Fibroblast of lung (primary cell): Measurements from ENCODE around the gene MAP3K1. TPM values are rescaled to one million over a fixed set of nuclear protein-coding genes. Genes with fewer than 3 reads are reported as not detected.

ENCODE experiments used
- DNase-seq, 2 donors: peaks; one replicate each; pipeline versions ENCODE4 v3.0.0 to v3.0.0-alpha.2; 2010; ENCODE audit warnings: low read depth in 2 of 2
- H2AFZ ChIP-seq: 2 replicates; pipeline ENCODE4 v1.5.1; 2012; ENCODE audit warnings: low read length, control low read depth, inconsistent platforms
- H3K27ac ChIP-seq: 2 replicates; pipeline ENCODE4 v1.5.1; 2011; ENCODE audit warnings: low read length, control low read depth; ENCODE audit not compliant: insufficient read depth
- H3K27me3 ChIP-seq: 2 replicates; pipeline ENCODE4 v1.5.1; 2011; ENCODE audit warnings: mild to moderate bottlenecking, low read length; ENCODE audit not compliant: control insufficient read depth, insufficient read depth
- H3K36me3 ChIP-seq: 2 replicates; pipeline ENCODE4 v1.5.1; 2011; ENCODE audit warnings: low read length; ENCODE audit not compliant: control insufficient read depth, insufficient read depth
- H3K4me1 ChIP-seq: 2 replicates; pipeline ENCODE4 v1.5.1; 2011; ENCODE audit warnings: low read length; ENCODE audit not compliant: control insufficient read depth, insufficient read depth; ENCODE audit errors: extremely low read depth
- H3K4me2 ChIP-seq: 2 replicates; pipeline ENCODE4 v1.5.1; 2011; ENCODE audit warnings: low read length, control low read depth; ENCODE audit not compliant: insufficient read depth; ENCODE audit errors: extremely low read depth
- H3K4me3 ChIP-seq, 4 experiments: fragments of 200-600 bp in 1 of 4; sonication (generic) in 1 of 4; replicated peaks in 1 of 4; 2 replicates each; pipeline ENCODE4 v1.5.1; 2011 to 2016; ENCODE audit warnings: low read length in 4 of 4, low read depth in 3 of 4, mild to moderate bottlenecking in 3 of 4, control low read depth in 2 of 4, inconsistent platforms in 1 of 4, mixed read lengths in 1 of 4; ENCODE audit not compliant: insufficient read depth in 1 of 4; ENCODE audit errors: control extremely low read depth in 1 of 4
- H3K79me2 ChIP-seq: 2 replicates; pipeline ENCODE4 v1.5.1; 2012; ENCODE audit warnings: mild to moderate bottlenecking, low read length, inconsistent platforms; ENCODE audit not compliant: control insufficient read depth, insufficient read depth
- H3K9ac ChIP-seq: 2 replicates; pipeline ENCODE4 v1.5.1; 2011; ENCODE audit warnings: mild to moderate bottlenecking, low read length, control low read depth; ENCODE audit not compliant: insufficient read depth
- H3K9me3 ChIP-seq: 2 replicates; pipeline ENCODE4 v1.5.1; 2012; ENCODE audit warnings: low read depth, low read length; ENCODE audit not compliant: control insufficient read depth, insufficient read depth
- H4K20me1 ChIP-seq: 2 replicates; pipeline ENCODE4 v1.5.1; 2011; ENCODE audit warnings: low read length; ENCODE audit not compliant: control insufficient read depth, insufficient read depth; ENCODE audit errors: extremely low read depth
- EZH2 ChIP-seq: IDR thresholded peaks from 2 replicates; pipeline ENCODE4 v1.5.1; 2012; ENCODE audit warnings: low read length, control low read depth, mild to moderate bottlenecking; ENCODE audit errors: missing control alignments
- polyA plus RNA-seq, 2 donors: library from polyadenylated mRNA; depleted of rRNA in 1 of 2; stranded (reverse) in 1 of 2; unstranded in 1 of 2; fragments of >200 nt; gene quantifications; 2 replicates each; pipeline ENCODE4 v1.2.1, GENCODE V29; 2011 to 2012; ENCODE audit warnings: missing spikeins in 1 of 2
- total RNA-seq: library from RNA; depleted of rRNA; stranded (reverse); fragments of >200 nt; gene quantifications from 2 replicates; pipeline ENCODE4 v1.2.1, GENCODE V29; 2014
- TF ChIP-seq, protein P1 (sequence below), 2 donors: IDR thresholded peaks in 1 of 2; conservative IDR thresholded peaks in 1 of 2; 1 replicate in 1 of 2; 2 replicates in 1 of 2; pipeline ENCODE4 v1.5.1; 2011 to 2012; ENCODE audit warnings: low read length in 2 of 2, control low read depth in 1 of 2, inconsistent platforms in 1 of 2, low read depth in 1 of 2, mild to moderate bottlenecking in 1 of 2

Gene MAP3K1
- total and polyA plus RNA-seq, 2 donors (not counting 1 experiment from before 2014, with no cell fraction given), result 5.3 to 6.8 TPM

DNA sequence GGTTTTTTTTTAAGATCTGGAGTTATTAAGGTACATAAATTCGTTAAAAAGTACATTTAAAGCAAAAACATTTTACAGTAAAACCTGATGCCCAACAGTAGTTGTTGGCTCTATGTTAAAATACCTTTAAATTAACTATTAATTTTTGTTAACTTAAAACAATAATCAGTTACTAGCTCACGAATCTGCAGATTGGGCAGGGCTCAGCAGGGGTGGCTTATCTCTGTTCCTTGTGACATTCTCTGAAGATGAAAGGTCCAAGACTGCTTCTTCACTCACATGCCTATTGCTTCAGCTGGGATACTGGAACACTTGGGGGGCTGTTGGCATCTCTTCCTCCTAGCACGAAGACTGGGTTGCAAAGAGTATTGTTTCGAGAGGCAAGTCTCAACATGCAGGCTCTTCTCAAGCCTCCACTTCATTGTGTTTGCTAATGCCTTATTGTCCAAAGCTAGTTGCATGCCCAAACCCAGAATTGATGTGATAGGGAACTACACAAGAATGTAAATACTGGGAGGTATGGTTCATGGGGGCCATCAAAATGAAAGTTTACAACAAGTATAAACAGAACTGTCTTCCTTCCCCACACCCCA lies 46.6 kb downstream of the MAP3K1 start:
- no peak overlapping the region for H3K4me2 ChIP-seq
- H3K9ac ChIP-seq, result no peak overlapping the region
- no peak overlapping the region for H3K4me3 ChIP-seq
- H3K4me1 ChIP-seq, result no peaks in the 10 kb centered on the region
- no peaks in the 10 kb centered on the region for H3K79me2 ChIP-seq
- H3K36me3 ChIP-seq, result no peaks in the 10 kb centered on the region
- no peak overlapping the region for H2AFZ ChIP-seq
- no peak for DNase-seq
- H4K20me1 ChIP-seq, result no peaks in the 10 kb centered on the region
- H3K9me3 ChIP-seq, result no peaks in the 10 kb centered on the region
- no peak overlapping the region for H3K27ac ChIP-seq
- H3K27me3 ChIP-seq, result no peaks in the 10 kb centered on the region
- TF ChIP-seq EZH2, result no peak
- TF ChIP-seq, protein P1, sequence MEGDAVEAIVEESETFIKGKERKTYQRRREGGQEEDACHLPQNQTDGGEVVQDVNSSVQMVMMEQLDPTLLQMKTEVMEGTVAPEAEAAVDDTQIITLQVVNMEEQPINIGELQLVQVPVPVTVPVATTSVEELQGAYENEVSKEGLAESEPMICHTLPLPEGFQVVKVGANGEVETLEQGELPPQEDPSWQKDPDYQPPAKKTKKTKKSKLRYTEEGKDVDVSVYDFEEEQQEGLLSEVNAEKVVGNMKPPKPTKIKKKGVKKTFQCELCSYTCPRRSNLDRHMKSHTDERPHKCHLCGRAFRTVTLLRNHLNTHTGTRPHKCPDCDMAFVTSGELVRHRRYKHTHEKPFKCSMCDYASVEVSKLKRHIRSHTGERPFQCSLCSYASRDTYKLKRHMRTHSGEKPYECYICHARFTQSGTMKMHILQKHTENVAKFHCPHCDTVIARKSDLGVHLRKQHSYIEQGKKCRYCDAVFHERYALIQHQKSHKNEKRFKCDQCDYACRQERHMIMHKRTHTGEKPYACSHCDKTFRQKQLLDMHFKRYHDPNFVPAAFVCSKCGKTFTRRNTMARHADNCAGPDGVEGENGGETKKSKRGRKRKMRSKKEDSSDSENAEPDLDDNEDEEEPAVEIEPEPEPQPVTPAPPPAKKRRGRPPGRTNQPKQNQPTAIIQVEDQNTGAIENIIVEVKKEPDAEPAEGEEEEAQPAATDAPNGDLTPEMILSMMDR (conservative IDR thresholded peaks at IDR 0.05 in 1 of 2, IDR thresholded peaks at IDR 0.05 in 1 of 2; ENCODE audit: low read depth in 1 of 2, low read length in 2 of 2), result no peak

DNA sequence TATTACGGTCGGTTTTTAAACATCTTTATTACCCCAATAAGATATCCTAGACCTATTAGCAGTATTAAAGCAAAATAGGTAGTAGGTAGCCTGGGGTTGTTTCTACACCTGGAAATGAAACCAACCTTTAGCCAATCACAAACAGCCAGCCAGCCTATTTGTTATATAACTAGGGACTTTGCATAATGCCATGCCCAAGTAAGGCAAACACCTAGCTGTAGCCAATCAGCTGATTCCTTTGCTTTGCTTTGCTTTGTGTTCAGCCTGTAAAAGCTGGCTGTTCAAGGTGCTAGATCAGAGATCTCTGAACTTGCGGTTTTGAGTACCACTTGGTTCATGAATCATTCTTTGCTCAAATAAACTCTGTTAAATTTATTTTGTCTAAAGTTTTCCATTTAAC lies 47.6 kb downstream of the MAP3K1 start:
- Histone ChIP-seq H3K4me3 (no peak overlapping the region), H3K9ac (no peak overlapping the region), H3K36me3 (no peaks in the 10 kb centered on the region), H3K4me2 (no peak overlapping the region), H2AFZ (no peak overlapping the region), H3K4me1 (no peaks in the 10 kb centered on the region), H3K27ac (no peak overlapping the region), H3K27me3 (no peaks in the 10 kb centered on the region), H3K79me2 (no peaks in the 10 kb centered on the region), H3K9me3 (no peaks in the 10 kb centered on the region), H4K20me1 (no peaks in the 10 kb centered on the region)
- TF ChIP-seq, protein P1 (conservative IDR thresholded peaks at IDR 0.05 in 1 of 2, IDR thresholded peaks at IDR 0.05 in 1 of 2; ENCODE audit: low read depth in 1 of 2, low read length in 2 of 2), result no peak
- TF ChIP-seq EZH2, result no peak
- DNase-seq, result no peak

DNA sequence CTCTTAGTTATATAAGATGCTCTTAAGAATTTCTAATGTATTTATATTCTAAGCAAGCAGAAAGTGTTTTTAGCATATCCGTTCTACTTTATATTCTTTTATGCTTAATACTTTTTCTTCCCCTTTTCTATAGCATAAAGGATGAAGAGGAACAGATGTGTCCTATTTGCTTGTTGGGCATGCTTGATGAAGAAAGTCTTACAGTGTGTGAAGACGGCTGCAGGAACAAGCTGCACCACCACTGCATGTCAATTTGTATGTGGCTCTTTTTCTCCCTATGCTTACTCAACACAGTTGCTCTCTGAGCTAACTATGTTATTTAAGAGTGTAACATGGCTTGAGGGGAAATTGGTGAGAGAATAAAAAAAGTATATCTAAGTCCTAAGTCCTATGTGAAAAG lies 56.4 kb downstream of the MAP3K1 start:
- no peaks in the 10 kb centered on the region for H3K9me3 ChIP-seq
- no peaks in the 10 kb centered on the region for H3K4me1 ChIP-seq
- no peak overlapping the region for H3K4me2 ChIP-seq
- peaks cover 2% of the 10 kb centered on the region for H4K20me1 ChIP-seq
- no peaks in the 10 kb centered on the region for H3K36me3 ChIP-seq
- DNase-seq, result no peak
- H3K79me2 ChIP-seq, result no peaks in the 10 kb centered on the region
- TF ChIP-seq, protein P1 (conservative IDR thresholded peaks at IDR 0.05 in 1 of 2, IDR thresholded peaks at IDR 0.05 in 1 of 2; ENCODE audit: low read depth in 1 of 2, low read length in 2 of 2), result no peak
- no peak for TF ChIP-seq EZH2
- no peak overlapping the region for H2AFZ ChIP-seq
- no peak overlapping the region for H3K4me3 ChIP-seq
- H3K27me3 ChIP-seq, result no peaks in the 10 kb centered on the region
- H3K27ac ChIP-seq, result no peak overlapping the region
- no peak overlapping the region for H3K9ac ChIP-seq
